Gastroesophageal sphincter (tissue), 4 donors: ENCODE measurements around the gene MXI1. TPM values are rescaled to one million over a fixed set of nuclear protein-coding genes. Genes with fewer than 3 reads are reported as not detected.

Experiments used
- ATAC-seq: fragments of 150-250 bp; one replicate; pipeline ENCODE4 v1.9.1; 2016; ENCODE audit warnings: mild to moderate bottlenecking, moderate library complexity
- H3K27ac ChIP-seq, 4 donors: fragments of 200-600 bp; sonication (generic) in 3 of 4; 1 replicate in 3 of 4; 2 replicates in 1 of 4; pipeline ENCODE4 v1.5.1; 2016 to 2019
- H3K27me3 ChIP-seq: fragments of 200-600 bp; sonication (generic); one replicate; pipeline ENCODE4 v1.5.1; 2019
- H3K36me3 ChIP-seq, 2 donors: fragments of 200-600 bp; sonication (generic); one replicate each; pipeline ENCODE4 v1.5.1; 2019; ENCODE audit warnings: control low read depth in 1 of 2
- H3K4me1 ChIP-seq, 3 donors: fragments of 200-600 bp; sonication (generic); 1 replicate in 2 of 3; 2 replicates in 1 of 3; pipeline ENCODE4 v1.5.1; 2016 to 2019; ENCODE audit warnings: control low read depth in 2 of 3
- H3K4me3 ChIP-seq, 2 donors: fragments of 200-600 bp; sonication (generic); one replicate each; pipeline ENCODE4 v1.5.1; 2019; ENCODE audit warnings: mild to moderate bottlenecking in 1 of 2, moderate library complexity in 1 of 2
- H3K9me3 ChIP-seq, 3 donors: fragments of 200-600 bp; sonication (generic); one replicate each; pipeline ENCODE4 v1.5.1; 2017 to 2019; ENCODE audit warnings: control low read depth in 2 of 3
- CTCF ChIP-seq, 4 experiments: fragments of 200-600 bp in 2 of 4; fragments of 450-650 bp in 2 of 4; sonication (generic) in 1 of 4; IDR thresholded peaks; one replicate each; pipeline ENCODE4 v1.5.1; 2017 to 2019; ENCODE audit warnings: antibody characterized with exemption in 4 of 4, mild to moderate bottlenecking in 2 of 4, moderate library complexity in 2 of 4
- EP300 ChIP-seq: sonication (generic); formaldehyde crosslinking; IDR thresholded peaks from one replicate; pipeline ENCODE4 v1.6.1; 2017; ENCODE audit warnings: antibody characterized with exemption, mild to moderate bottlenecking
- POLR2A ChIP-seq, 2 donors: fragments of 450-650 bp; IDR thresholded peaks; one replicate each; pipeline ENCODE4 v1.6.1; 2017; ENCODE audit warnings: antibody characterized with exemption in 2 of 2, mild to moderate bottlenecking in 2 of 2, moderate library complexity in 1 of 2
- POLR2AphosphoS5 ChIP-seq: sonication (generic); formaldehyde crosslinking; IDR thresholded peaks from one replicate; pipeline ENCODE4 v1.6.1; 2017; ENCODE audit warnings: antibody characterized with exemption
- WGBS, 2 donors: methylation state at CpG; one replicate each; pipeline ENCODE4 v1.1.5; 2018; ENCODE audit warnings: low coverage in 1 of 2; 5-methylcytosine and 5-hydroxymethylcytosine counted together
- total RNA-seq, 4 donors: library from RNA; depleted of rRNA; stranded (reverse); fragments of >200 nt; gene quantifications; one replicate each; pipeline ENCODE4 v1.1.0, GENCODE V29; 2016

Gene MXI1
- total RNA-seq, 4 donors from 2014 or later = 103 to 279 (median 218) TPM

GRCh38 chr10:110218632-110219031, 11.2 kb downstream of the MXI1 start:
- H3K27me3 ChIP-seq = no peaks in the 10 kb centered on the region
- H3K27ac ChIP-seq = peak overlapping the region in 3 of 4 donors; percentile 37 to 99 (median 92)
- H3K36me3 ChIP-seq = no peaks in the 10 kb centered on the region
- no peaks in the 10 kb centered on the region for H3K9me3 ChIP-seq
- no peak overlapping the region for H3K4me3 ChIP-seq
- ATAC-seq = no peak
- no CpG with 5 or more reads among the region's 6 CpGs for WGBS, 2 donors
- TF ChIP-seq POLR2AphosphoS5 = no peak
- no peak for TF ChIP-seq EP300
- TF ChIP-seq POLR2A (IDR thresholded peaks at IDR 0.05) = no peak
- TF ChIP-seq CTCF (IDR thresholded peaks at IDR 0.05) = no peak
- peaks cover 17 to 90% (median 52%) of the 10 kb centered on the region in 3 donors for H3K4me1 ChIP-seq

- TF ChIP-seq POLR2AphosphoS5 (no peak), CTCF (IDR thresholded peaks at IDR 0.05) (no peak)
- H3K4me1 ChIP-seq = peaks cover 12 to 80% (median 46%) of the 10 kb centered on the region in 3 donors
- ATAC-seq = no peak
- 73 to 75% methylated on average over 4 to 6 of the region's 7 CpGs for WGBS, 2 donors
- no peaks in the 10 kb centered on the region for H3K36me3 ChIP-seq
- no peaks in the 10 kb centered on the region for H3K27me3 ChIP-seq
- no peak overlapping the region for H3K4me3 ChIP-seq
- H3K27ac ChIP-seq = peak overlapping the region; percentile 92 to 99 (median 94)
- no peaks in the 10 kb centered on the region for H3K9me3 ChIP-seq
Measured at GRCh38 chr10:110219884-110220283, 12.5 kb downstream of the MXI1 start.

- no peak for ATAC-seq
- H3K9me3 ChIP-seq = no peaks in the 10 kb centered on the region
- no peak for TF ChIP-seq EP300
- no peak for TF ChIP-seq CTCF (IDR thresholded peaks at IDR 0.05)
- TF ChIP-seq POLR2AphosphoS5 = peak; percentile 74
- TF ChIP-seq POLR2A (IDR thresholded peaks at IDR 0.05) = no peak
- peak overlapping the region; percentile 92 to 99 (median 94) for H3K27ac ChIP-seq
- no peaks in the 10 kb centered on the region for H3K27me3 ChIP-seq
- H3K4me3 ChIP-seq = no peak overlapping the region
- H3K4me1 ChIP-seq = peaks cover 12 to 80% (median 48%) of the 10 kb centered on the region in 3 donors
- no peaks in the 10 kb centered on the region for H3K36me3 ChIP-seq
- WGBS, 2 donors = 24 to 47% methylated on average over 2 of the region's 2 CpGs
Measured at GRCh38 chr10:110220398-110220797, 13.0 kb downstream of the MXI1 start.

DNA sequence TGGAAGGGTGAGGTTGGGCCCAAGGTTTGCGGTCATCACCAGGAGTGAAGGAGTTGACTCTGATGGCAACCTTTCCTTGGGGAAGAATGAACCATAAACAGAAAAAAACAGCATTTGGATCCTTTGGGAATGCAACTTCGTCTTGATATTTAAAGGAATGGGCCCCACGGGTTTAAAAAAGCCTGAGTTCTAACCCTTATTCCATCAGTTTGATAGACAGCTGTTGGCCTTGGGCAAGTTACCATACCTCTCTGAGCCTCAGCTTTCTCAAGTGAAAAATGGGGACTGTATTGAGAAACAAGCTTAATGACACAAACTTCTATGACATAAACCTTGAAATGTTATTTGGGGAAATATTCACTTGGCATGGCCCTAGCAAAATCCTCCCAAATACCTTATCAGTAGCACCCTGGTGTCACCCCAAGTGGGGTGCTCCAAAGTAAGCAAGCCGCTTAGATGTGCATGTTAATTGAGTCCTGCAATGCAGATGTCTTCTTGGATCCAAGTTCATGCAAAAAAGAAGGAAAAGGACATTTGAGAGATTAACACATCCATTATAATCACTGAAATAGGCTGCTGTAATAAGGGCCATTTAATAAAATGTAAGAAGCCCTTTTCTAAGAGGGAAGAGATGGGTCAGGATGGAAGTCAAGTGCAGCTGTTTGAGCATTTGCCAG, 13.8 kb downstream of the MXI1 start:
- H3K9me3 ChIP-seq = no peaks in the 10 kb centered on the region
- no peak for ATAC-seq

DNA sequence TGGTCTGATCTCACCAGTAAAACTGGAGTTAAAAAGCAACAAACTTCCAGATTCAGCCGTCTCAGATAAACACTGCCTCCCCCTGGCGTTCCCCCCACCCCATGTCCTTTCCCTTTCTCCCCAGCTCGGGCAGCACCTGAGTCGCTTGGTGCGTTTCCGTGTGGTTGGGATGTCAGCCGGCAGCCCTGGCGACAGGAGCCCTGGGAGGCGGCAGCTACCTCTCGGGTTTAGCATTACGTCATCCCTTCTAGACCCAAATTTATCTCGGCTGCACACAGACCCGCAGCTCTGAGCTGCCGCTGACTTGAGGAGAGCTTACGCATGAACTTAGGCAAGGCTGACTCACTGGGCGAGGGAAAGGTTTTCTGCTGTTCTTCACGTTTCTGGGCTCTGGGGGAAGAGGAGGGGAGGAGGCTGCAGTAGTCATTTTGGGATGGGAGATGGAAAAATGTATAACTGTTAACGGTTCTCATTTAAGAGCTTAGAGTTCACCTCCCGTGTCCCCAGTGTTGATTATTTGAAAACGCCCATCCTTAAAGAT, 14.4 kb downstream of the MXI1 start:
- H3K4me1 ChIP-seq = peaks cover 6 to 68% (median 37%) of the 10 kb centered on the region in 3 donors

More for the DNA sequence above, 13.8 kb downstream of the MXI1 start:
- peaks cover 6 to 74% (median 40%) of the 10 kb centered on the region in 3 donors for H3K4me1 ChIP-seq
- H3K27me3 ChIP-seq = no peaks in the 10 kb centered on the region
- peak overlapping the region; percentile 33 to 43 for H3K4me3 ChIP-seq
- peak overlapping the region; percentile 92 to 99 (median 94) for H3K27ac ChIP-seq
- 65 to 68% methylated on average over 3 to 4 of the region's 4 CpGs for WGBS, 2 donors
- no peaks in the 10 kb centered on the region for H3K36me3 ChIP-seq
- TF ChIP-seq EP300 = no peak

More for the DNA sequence above, 14.4 kb downstream of the MXI1 start:
- peak; percentile 72 for ATAC-seq
- peak overlapping the region; percentile 92 to 99 (median 94) for H3K27ac ChIP-seq
- TF ChIP-seq POLR2AphosphoS5 (peak; percentile 80), POLR2A (IDR thresholded peaks at IDR 0.05) (peak; percentile 9 to 28), CTCF (IDR thresholded peaks at IDR 0.05) (peak in 2 of 4 experiments; percentile 17 to 40), EP300 (no peak)
- 2 to 11% methylated on average over 8 to 9 of the region's 20 CpGs for WGBS, 2 donors
- H3K4me3 ChIP-seq = peak overlapping the region; percentile 33 to 43
- no peaks in the 10 kb centered on the region for H3K36me3 ChIP-seq
- H3K27me3 ChIP-seq = no peaks in the 10 kb centered on the region
- no peaks in the 10 kb centered on the region for H3K9me3 ChIP-seq
